ENCODE data around the gene GBGT1.
"Not testable (repeated sequence)": the region's sequence is repeated elsewhere in the genome, so short reads cannot be mapped to it uniquely, and the experiment has no call there.

DNA sequence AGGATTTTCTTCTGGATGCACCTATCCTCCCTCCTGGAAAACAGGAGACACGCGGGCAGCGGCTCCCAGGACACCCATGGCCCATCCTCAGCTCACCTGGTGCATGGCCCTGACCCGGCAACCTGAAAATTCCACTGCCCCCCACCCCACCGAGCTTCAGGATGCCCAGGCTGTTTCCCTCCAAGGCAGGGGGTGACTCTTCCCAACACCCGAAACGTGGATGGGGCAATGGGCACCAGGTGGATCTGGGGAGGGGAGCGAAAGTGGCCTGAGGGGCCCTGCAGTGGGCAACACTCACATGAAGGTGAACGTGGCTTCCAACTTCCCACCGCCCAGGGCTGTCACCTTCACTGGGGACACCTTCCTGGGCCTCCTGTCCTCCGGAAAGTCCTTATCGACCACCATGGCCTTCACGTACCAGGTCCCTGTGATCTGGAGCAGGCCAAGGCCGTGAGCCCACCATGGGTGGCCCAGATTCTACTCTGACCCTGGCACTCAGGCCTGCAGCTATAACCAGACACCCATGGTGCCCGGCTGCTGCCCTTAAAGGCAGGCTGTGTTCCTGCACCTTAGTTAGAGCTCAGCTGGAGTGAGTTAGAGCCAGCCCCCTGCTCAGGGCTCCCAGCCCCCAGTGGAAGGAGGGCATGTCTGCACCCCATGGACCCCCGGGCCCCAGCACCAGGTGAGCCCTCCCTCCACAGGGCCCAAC, 44.6 kb upstream of the GBGT1 start:
- TF ChIP-seq, protein P1, sequence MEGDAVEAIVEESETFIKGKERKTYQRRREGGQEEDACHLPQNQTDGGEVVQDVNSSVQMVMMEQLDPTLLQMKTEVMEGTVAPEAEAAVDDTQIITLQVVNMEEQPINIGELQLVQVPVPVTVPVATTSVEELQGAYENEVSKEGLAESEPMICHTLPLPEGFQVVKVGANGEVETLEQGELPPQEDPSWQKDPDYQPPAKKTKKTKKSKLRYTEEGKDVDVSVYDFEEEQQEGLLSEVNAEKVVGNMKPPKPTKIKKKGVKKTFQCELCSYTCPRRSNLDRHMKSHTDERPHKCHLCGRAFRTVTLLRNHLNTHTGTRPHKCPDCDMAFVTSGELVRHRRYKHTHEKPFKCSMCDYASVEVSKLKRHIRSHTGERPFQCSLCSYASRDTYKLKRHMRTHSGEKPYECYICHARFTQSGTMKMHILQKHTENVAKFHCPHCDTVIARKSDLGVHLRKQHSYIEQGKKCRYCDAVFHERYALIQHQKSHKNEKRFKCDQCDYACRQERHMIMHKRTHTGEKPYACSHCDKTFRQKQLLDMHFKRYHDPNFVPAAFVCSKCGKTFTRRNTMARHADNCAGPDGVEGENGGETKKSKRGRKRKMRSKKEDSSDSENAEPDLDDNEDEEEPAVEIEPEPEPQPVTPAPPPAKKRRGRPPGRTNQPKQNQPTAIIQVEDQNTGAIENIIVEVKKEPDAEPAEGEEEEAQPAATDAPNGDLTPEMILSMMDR (IDR thresholded peaks at IDR 0.05; ENCODE audit: poor library complexity, severe bottlenecking): not testable (repeated sequence)
- TF ChIP-seq MXI1 (conservative IDR thresholded peaks at IDR 0.05; ENCODE audit: poor library complexity, severe bottlenecking); EP300 (conservative IDR thresholded peaks at IDR 0.05; ENCODE audit: poor library complexity, severe bottlenecking); EZH2 (IDR thresholded peaks at IDR 0.05; ENCODE audit: borderline replicate concordance, insufficient read depth, low read length, poor library complexity, severe bottlenecking); POLR2AphosphoS5 (IDR thresholded peaks at IDR 0.05); RAD21 (conservative IDR thresholded peaks at IDR 0.05): not testable (repeated sequence)
- TF ChIP-seq, protein P2, sequence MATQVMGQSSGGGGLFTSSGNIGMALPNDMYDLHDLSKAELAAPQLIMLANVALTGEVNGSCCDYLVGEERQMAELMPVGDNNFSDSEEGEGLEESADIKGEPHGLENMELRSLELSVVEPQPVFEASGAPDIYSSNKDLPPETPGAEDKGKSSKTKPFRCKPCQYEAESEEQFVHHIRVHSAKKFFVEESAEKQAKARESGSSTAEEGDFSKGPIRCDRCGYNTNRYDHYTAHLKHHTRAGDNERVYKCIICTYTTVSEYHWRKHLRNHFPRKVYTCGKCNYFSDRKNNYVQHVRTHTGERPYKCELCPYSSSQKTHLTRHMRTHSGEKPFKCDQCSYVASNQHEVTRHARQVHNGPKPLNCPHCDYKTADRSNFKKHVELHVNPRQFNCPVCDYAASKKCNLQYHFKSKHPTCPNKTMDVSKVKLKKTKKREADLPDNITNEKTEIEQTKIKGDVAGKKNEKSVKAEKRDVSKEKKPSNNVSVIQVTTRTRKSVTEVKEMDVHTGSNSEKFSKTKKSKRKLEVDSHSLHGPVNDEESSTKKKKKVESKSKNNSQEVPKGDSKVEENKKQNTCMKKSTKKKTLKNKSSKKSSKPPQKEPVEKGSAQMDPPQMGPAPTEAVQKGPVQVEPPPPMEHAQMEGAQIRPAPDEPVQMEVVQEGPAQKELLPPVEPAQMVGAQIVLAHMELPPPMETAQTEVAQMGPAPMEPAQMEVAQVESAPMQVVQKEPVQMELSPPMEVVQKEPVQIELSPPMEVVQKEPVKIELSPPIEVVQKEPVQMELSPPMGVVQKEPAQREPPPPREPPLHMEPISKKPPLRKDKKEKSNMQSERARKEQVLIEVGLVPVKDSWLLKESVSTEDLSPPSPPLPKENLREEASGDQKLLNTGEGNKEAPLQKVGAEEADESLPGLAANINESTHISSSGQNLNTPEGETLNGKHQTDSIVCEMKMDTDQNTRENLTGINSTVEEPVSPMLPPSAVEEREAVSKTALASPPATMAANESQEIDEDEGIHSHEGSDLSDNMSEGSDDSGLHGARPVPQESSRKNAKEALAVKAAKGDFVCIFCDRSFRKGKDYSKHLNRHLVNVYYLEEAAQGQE (IDR thresholded peaks at IDR 0.05; ENCODE audit: borderline replicate concordance): not testable (repeated sequence)
